ENCODE measurements around the gene GABBR2.
"Not testable (repeated sequence)": the region's sequence is repeated elsewhere in the genome, so short reads cannot be mapped to it uniquely, and the experiment has no call there.

DNA sequence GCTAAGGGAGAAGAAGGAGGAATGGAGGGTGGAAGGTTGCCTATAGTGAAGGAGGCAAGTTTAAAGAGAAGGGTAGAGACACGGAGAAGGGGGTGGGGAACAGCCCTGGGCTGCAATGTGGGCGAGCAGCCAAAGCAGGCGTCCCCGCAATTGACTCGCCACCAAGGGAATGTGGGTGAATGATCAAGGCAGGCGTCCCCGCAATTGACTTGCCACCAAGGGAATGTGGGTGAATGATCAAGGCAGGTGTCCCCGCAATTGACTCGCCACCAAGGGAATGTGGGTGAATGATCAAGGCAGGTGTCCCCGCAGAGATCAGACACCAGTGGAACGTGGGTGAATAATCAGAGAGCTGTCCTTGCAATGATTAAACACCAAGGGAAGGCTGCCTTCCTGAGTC is 438.5 kb downstream of the GABBR2 start:
- TF ChIP-seq, protein P1, sequence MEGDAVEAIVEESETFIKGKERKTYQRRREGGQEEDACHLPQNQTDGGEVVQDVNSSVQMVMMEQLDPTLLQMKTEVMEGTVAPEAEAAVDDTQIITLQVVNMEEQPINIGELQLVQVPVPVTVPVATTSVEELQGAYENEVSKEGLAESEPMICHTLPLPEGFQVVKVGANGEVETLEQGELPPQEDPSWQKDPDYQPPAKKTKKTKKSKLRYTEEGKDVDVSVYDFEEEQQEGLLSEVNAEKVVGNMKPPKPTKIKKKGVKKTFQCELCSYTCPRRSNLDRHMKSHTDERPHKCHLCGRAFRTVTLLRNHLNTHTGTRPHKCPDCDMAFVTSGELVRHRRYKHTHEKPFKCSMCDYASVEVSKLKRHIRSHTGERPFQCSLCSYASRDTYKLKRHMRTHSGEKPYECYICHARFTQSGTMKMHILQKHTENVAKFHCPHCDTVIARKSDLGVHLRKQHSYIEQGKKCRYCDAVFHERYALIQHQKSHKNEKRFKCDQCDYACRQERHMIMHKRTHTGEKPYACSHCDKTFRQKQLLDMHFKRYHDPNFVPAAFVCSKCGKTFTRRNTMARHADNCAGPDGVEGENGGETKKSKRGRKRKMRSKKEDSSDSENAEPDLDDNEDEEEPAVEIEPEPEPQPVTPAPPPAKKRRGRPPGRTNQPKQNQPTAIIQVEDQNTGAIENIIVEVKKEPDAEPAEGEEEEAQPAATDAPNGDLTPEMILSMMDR (conservative IDR thresholded peaks at IDR 0.05 in 1 of 2, IDR thresholded peaks at IDR 0.05 in 1 of 2; ENCODE audit: extremely low read depth in 1 of 2, insufficient read depth in 1 of 2, low read depth in 1 of 2, low read length in 2 of 2), result not testable (repeated sequence)
- TF ChIP-seq EZH2 (IDR thresholded peaks at IDR 0.05; ENCODE audit: borderline replicate concordance, low read length), result not testable (repeated sequence)

Data from mammary epithelial cell (primary cell).